HEK293T (cell line): Measurements from ENCODE around the gene SPTBN5.

Experiments used
- CTCF ChIA-PET: fragments of 350-600 bp; formaldehyde crosslinking; extraction: SDS; loops from one replicate; lab custom pipeline; 2021; ENCODE audit warnings: antibody characterized with exemption, inconsistent platforms; lab: Yijun Ruan, JAX
- POLR2A ChIA-PET: fragments of 350-600 bp; formaldehyde crosslinking; extraction: SDS; loops from one replicate; lab custom pipeline; 2020; ENCODE audit warnings: antibody characterized with exemption, inconsistent platforms; lab: Yijun Ruan, JAX
- DNase-seq: peaks from one replicate; pipeline ENCODE4 v3.0.0; 2012; ENCODE audit warnings: mixed read lengths; ENCODE audit errors: extremely low spot score
- ARNT ChIP-seq: fragments of 450-650 bp; IDR thresholded peaks from 2 replicates; pipeline ENCODE4 v1.6.1; 2017; ENCODE audit warnings: mild to moderate bottlenecking
- BHLHE40 ChIP-seq: fragments of 450-650 bp; IDR thresholded peaks from 2 replicates; pipeline ENCODE4 v1.6.1; 2016; ENCODE audit warnings: mild to moderate bottlenecking, moderate library complexity, borderline replicate concordance
- CTBP1 ChIP-seq: fragments of 450-650 bp; IDR thresholded peaks from 2 replicates; pipeline ENCODE4 v1.6.1; 2016; ENCODE audit warnings: borderline replicate concordance
- ELF4 ChIP-seq: fragments of 450-650 bp; IDR thresholded peaks from 2 replicates; pipeline ENCODE4 v1.6.1; 2017; ENCODE audit warnings: antibody characterized with exemption
- FOXA1 ChIP-seq: fragments of 450-650 bp; IDR thresholded peaks from 2 replicates; pipeline ENCODE4 v1.6.1; 2016; ENCODE audit warnings: mild to moderate bottlenecking
- FOXK2 ChIP-seq: fragments of 450-650 bp; IDR thresholded peaks from 2 replicates; pipeline ENCODE4 v1.6.1; 2016; ENCODE audit warnings: mild to moderate bottlenecking
- FOXM1 ChIP-seq: fragments of 450-650 bp; IDR thresholded peaks from 2 replicates; pipeline ENCODE4 v1.6.1; 2017; ENCODE audit warnings: mild to moderate bottlenecking, borderline replicate concordance
- HDGF ChIP-seq: fragments of 450-650 bp; IDR thresholded peaks from 2 replicates; pipeline ENCODE4 v1.6.1; 2017; ENCODE audit warnings: antibody characterized with exemption, borderline replicate concordance
- L3MBTL2 ChIP-seq: fragments of 450-650 bp; conservative IDR thresholded peaks from 2 replicates; pipeline ENCODE4 v1.6.1; 2016; ENCODE audit warnings: mild to moderate bottlenecking
- LEF1 ChIP-seq: fragments of 450-650 bp; IDR thresholded peaks from 2 replicates; pipeline ENCODE4 v1.6.1; 2017; ENCODE audit warnings: mild to moderate bottlenecking, borderline replicate concordance
- NFRKB ChIP-seq: fragments of 450-650 bp; IDR thresholded peaks from 2 replicates; pipeline ENCODE4 v1.6.1; 2016; ENCODE audit warnings: mild to moderate bottlenecking, moderate library complexity
- SP1 ChIP-seq: fragments of 450-650 bp; IDR thresholded peaks from 2 replicates; pipeline ENCODE4 v1.6.1; 2017
- SUZ12 ChIP-seq: fragments of 450-650 bp; IDR thresholded peaks from 2 replicates; pipeline ENCODE4 v1.6.1; 2016; ENCODE audit warnings: mild to moderate bottlenecking
- TARDBP ChIP-seq: fragments of 450-650 bp; IDR thresholded peaks from 2 replicates; pipeline ENCODE4 v1.6.1; 2016
- ZNF384 ChIP-seq: fragments of 450-650 bp; IDR thresholded peaks from 2 replicates; pipeline ENCODE4 v1.6.1; 2016
- TF ChIP-seq, protein P1 (sequence below): fragments of 450-650 bp; IDR thresholded peaks from 2 replicates; pipeline ENCODE4 v1.6.1; 2016

The SPTBN5 gene

DNA sequence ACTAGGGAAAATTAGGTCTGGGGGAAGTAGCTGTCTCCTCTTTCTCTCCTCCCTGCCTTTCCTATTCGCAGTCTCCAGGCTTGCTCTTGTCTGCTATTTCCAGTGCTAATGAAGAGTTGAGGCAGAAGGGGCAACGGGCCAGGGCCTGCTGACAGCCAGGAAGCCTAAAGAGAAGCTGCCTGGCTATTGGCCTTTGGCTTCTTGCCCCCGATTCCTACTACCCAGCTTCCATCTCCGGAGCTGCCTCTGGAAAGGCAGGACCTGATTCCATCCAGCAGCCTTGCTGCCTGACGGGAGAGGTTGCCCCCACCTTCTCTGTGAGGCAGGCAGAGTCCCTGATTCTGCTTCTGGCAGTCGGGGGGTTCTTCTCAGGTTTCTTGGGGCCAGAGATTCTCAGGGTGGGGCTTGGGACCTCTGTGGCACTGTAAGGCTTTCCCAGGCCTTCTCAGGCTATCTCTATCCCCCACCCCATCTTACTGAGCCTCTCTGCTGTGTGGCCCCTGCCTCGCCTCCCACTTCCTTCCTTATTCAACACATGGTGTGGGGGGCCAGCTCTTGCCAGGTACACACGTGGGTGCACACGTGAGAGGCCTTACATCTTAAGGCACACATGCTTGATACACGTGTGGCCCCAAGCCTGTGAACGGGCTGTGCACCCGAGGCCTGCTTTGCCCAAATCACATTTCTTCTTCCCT lies 84.2 kb downstream of the SPTBN5 start:
- CTCF ChIA-PET, result interaction anchor here (0.6 to 4.0 kb wide), 3 partner anchors 12 to 95 kb away, joined by 5 to 51 read pairs (median 6); partner anchors contain the start of gene MAPKBP1

DNA sequence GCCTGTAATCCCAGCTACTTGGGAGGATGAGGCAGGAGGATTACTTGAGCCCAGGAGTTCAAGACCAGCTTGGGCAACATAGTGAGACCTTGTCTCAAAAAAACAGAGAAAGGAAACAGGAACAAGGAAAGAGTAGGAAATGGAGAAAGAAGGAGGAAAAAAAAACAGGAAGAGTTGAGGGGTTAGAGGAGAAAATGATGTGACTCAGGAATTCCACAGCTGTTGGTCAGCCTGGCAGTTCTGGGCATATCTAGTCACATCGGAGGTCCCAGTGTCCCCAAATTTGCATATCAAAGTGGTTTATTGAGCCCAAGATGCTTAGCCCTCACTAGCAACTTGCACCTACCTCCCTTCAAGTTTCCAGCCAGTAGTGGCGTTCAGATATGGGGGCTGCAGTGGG lies 84.7 kb downstream of the SPTBN5 start:
- ChIA-PET POLR2A (no interaction called here), CTCF (interaction anchor here (0.6 kb wide), 1 partner anchor 96 kb away, joined by 6 read pairs; no protein-coding TSS in a partner anchor)
- TF ChIP-seq HDGF (no peak), FOXA1 (no peak), SP1 (no peak), SUZ12 (no peak), FOXK2 (no peak), BHLHE40 (no peak), CTBP1 (no peak), L3MBTL2 (no peak)
- TF ChIP-seq, protein P1, sequence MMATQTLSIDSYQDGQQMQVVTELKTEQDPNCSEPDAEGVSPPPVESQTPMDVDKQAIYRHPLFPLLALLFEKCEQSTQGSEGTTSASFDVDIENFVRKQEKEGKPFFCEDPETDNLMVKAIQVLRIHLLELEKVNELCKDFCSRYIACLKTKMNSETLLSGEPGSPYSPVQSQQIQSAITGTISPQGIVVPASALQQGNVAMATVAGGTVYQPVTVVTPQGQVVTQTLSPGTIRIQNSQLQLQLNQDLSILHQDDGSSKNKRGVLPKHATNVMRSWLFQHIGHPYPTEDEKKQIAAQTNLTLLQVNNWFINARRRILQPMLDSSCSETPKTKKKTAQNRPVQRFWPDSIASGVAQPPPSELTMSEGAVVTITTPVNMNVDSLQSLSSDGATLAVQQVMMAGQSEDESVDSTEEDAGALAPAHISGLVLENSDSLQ, result no peak
- no peak for DNase-seq

More for the DNA sequence above, 84.2 kb downstream of the SPTBN5 start:
- TF ChIP-seq BHLHE40 (no peak), CTBP1 (no peak), L3MBTL2 (no peak), FOXM1 (no peak), HDGF (no peak), ELF4 (no peak), FOXA1 (no peak), ARNT (no peak), SP1 (no peak), SUZ12 (no peak)
- POLR2A ChIA-PET, result interaction anchor here (0.7 kb wide), 1 partner anchor 36 kb away, joined by 3 read pairs; no protein-coding TSS in a partner anchor
- no peak for DNase-seq

DNA sequence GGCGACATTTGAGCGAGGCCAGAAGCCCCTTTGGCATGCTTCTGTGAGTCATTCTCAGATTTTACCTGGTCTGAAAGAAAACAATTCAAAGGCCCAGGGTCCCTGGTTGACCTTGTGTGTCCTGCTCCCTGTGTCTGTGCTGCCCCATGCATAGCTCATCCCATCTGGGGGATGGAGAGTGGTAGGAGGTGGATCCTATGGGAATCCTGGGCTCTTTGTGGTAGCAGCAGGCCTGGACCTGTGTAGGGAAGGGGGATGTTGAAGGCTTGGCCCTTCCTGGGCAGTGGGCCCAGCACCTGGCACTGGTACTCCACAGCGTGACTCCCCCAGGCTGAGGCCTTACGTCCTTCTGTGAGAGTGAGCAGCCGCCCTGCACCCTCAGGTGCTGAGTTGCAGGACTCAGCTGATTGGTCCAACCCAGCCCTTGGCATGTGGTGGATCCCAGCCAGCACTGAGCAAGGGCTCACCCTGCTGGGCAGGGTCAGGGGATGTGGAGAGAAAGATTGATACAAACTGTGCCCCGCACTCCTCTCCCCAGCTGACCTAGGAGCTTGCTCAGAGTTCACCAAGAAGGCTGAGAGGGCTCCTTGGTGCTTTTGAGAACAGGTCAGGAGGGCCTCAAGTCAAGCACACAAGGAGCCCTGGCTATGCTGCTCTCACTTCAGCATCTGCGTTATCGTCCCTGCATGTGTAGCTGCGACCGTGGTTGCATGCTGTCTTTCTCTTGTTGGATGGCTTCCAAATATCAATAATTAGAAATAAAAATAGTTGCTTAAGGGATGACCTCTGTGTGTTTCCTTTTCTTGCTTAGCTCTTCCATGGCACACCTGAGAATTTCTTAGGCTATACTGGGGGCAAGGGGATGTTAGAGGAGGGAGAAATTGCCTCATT lies 87.3 kb downstream of the SPTBN5 start:
- CTCF ChIA-PET, result interaction anchor here (1.0 kb wide), 1 partner anchor 34 kb away, joined by 3 read pairs; no protein-coding TSS in a partner anchor
- no peak for TF ChIP-seq FOXM1
- TF ChIP-seq CTBP1, result no peak
- no peak for TF ChIP-seq SP1
- TF ChIP-seq FOXA1, result no peak
- no peak for TF ChIP-seq FOXK2
- no peak for TF ChIP-seq BHLHE40
- TF ChIP-seq L3MBTL2, result no peak
- POLR2A ChIA-PET, result interaction anchor here (1.0 kb wide), 1 partner anchor 13 kb away, joined by 3 read pairs; no protein-coding TSS in a partner anchor
- DNase-seq, result no peak

DNA sequence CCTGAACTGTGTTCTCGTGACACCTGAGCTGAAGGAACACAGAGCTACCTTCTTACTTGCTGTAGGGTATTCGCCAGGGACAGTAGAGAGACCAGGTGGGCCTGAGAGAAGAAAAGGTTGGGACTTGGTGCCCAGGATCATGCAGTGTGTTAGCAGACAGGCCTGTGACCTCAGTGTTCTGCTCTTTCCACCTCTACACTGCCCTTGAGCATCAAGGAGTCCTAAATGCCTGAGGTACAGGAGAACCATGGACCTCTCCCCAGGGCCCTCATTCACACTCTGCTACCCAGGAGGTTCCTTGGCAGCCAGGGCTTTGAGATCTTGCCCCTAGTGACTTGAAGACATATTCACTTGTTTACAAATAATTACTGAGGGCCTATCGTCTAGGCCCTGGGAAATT lies 88.1 kb downstream of the SPTBN5 start:
- DNase-seq, result no peak
- ChIA-PET POLR2A (interaction anchor here (1.0 kb wide), 1 partner anchor 13 kb away, joined by 3 read pairs; no protein-coding TSS in a partner anchor), CTCF (no interaction called here)
- TF ChIP-seq FOXM1, result no peak
- TF ChIP-seq L3MBTL2, result no peak
- no peak for TF ChIP-seq HDGF
- TF ChIP-seq ARNT, result no peak
- no peak for TF ChIP-seq BHLHE40
- TF ChIP-seq FOXK2, result no peak
- no peak for TF ChIP-seq FOXA1
- TF ChIP-seq SP1, result no peak
- no peak for TF ChIP-seq LEF1

DNA sequence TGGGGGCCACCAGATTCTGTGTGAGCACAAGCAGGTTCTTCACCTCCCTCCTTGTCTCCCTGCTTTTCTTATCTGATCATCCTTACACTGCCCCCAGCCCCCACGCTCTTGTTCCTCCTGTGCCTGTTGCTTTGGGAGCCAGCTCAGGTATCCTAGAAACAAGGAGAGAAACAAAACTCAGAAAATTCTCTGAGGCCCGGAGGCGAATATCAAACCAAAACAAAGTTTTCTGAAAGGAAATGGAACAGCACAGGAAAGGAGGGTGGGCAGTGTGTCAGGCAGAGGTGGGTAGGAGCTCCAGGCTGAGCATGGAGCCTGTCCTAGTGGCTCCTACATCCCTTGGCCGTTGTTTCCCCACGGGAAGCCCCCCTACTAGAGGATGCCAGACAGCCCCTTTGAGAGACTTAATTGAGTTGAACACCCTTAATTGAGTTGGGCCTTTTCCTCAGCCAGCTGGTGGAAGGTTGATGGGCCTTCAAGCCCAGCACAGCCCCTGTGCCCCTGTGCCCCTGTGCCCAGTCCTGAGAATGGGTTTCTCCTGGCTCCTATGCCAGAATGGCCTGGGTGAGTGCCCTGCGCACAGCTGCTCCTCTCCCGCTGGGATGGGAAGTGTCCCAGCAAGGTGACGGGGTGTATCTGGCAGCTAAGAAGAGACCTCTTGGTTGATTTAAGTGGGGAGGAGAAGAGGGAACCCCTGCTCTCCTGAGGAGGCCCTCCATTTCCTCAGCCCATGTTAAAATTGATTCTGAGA lies 88.8 kb downstream of the SPTBN5 start:
- no peak for DNase-seq
- TF ChIP-seq ELF4 (no peak), NFRKB (no peak), SP1 (no peak), L3MBTL2 (no peak), ZNF384 (no peak), FOXK2 (no peak), FOXA1 (no peak), HDGF (no peak), TARDBP (no peak), SUZ12 (no peak), BHLHE40 (no peak), LEF1 (no peak), CTBP1 (no peak)
- TF ChIP-seq, protein P1, result no peak
- ChIA-PET CTCF (no interaction called here), POLR2A (interaction anchor here (1.0 kb wide), 1 partner anchor 12 kb away, joined by 3 read pairs; no protein-coding TSS in a partner anchor)

DNA sequence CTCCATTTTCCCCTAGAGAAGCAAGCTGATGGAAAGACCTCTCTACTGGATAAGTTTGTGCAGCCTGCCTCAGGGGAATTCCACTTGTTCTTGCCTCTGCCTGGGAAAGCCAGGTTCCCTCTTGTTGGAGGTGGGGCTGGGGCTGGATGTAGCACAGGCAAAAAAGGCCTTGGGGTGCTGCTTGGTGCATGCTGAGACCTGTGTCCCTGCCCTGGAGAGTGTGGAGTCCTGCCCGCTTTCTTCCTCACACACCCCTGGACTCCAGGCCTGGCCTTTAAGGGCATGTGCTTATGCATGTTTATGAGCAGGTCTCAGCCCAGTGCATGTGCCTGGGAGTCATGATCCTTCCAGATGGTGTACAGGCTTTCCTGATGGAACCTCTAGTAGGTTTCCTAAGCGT lies 89.5 kb downstream of the SPTBN5 start:
- TF ChIP-seq FOXK2 (no peak), NFRKB (no peak), FOXM1 (no peak), LEF1 (no peak), TARDBP (no peak), SP1 (no peak), BHLHE40 (no peak), L3MBTL2 (no peak), ARNT (no peak), FOXA1 (no peak), HDGF (no peak), SUZ12 (no peak), ELF4 (no peak), ZNF384 (no peak), CTBP1 (no peak)
- TF ChIP-seq, protein P1, result no peak
- ChIA-PET POLR2A (no interaction called here), CTCF (no interaction called here)
- no peak for DNase-seq
